HepG2 (cell line): ENCODE measurements around the gene DCDC2. TPM values are rescaled to one million over a fixed set of nuclear protein-coding genes. Genes with fewer than 3 reads are reported as not detected.

Experiments
- ADNP ChIP-seq: sonication (generic); formaldehyde crosslinking; IDR thresholded peaks from 2 replicates; pipeline ENCODE4 v1.4.0; 2020; ENCODE audit warnings: missing genetic modification reagents
- FIP1L1 ChIP-seq: fragments of 200-400 bp; formaldehyde crosslinking; IDR thresholded peaks from 2 replicates; pipeline ENCODE4 v1.6.1; 2018; ENCODE audit warnings: low read depth, mild to moderate bottlenecking, low read length, moderate library complexity, borderline replicate concordance; ENCODE audit not compliant: insufficient read depth
- NBN ChIP-seq: fragments of 450-650 bp; conservative IDR thresholded peaks from 2 replicates; pipeline ENCODE4 v1.6.1; 2017
- SETDB1 ChIP-seq: sonication (generic); formaldehyde crosslinking; IDR thresholded peaks from 2 replicates; pipeline ENCODE4 v1.5.1; 2020; ENCODE audit warnings: missing genetic modification reagents, mild to moderate bottlenecking, borderline replicate concordance
- XBP1 ChIP-seq: sonication (generic); formaldehyde crosslinking; IDR thresholded peaks from 2 replicates; pipeline ENCODE4 v1.5.0; 2020; ENCODE audit warnings: missing genetic modification reagents
- ZBTB21 ChIP-seq: sonication (generic); formaldehyde crosslinking; IDR thresholded peaks from 2 replicates; pipeline ENCODE4 v1.4.0; 2020; ENCODE audit warnings: missing genetic modification reagents
- ZNF335 ChIP-seq: sonication (generic); formaldehyde crosslinking; IDR thresholded peaks from 2 replicates; pipeline ENCODE4 v1.4.0; 2020; ENCODE audit warnings: missing genetic modification reagents
- ZNF350 ChIP-seq: sonication (generic); formaldehyde crosslinking; IDR thresholded peaks from 2 replicates; pipeline ENCODE4 v1.4.0; 2020; ENCODE audit warnings: mild to moderate bottlenecking, low read depth, missing genetic modification reagents, borderline replicate concordance
- polyA plus RNA-seq, 8 experiments: library from polyadenylated mRNA; depleted of rRNA in 3 of 8; stranded (reverse) in 7 of 8; unstranded in 1 of 8; fragments of >200 nt; fragmentation: Illumina TruSeq in 4 of 8; extraction: Trizol in 4 of 8; gene quantifications; 2 replicates each; pipeline versions ENCODE4 v1.2.1 to v1.2.3, GENCODE V29; 2011 to 2016; ENCODE audit warnings: low read depth in 4 of 8, missing spikeins in 1 of 8, mixed read lengths in 1 of 8; ENCODE audit not compliant: insufficient read depth in 1 of 8
- total RNA-seq, 5 experiments: library from RNA; depleted of rRNA; stranded (reverse); fragments of >200 nt; fragmentation: Illumina TruSeq; extraction: Trizol; gene quantifications; 2 replicates each; pipeline ENCODE4 v1.2.3, GENCODE V29; 2016; ENCODE audit warnings: low read depth in 1 of 5
- TF ChIP-seq, protein P1 (sequence below): IDR thresholded peaks from 2 replicates; pipeline ENCODE4 v1.6.1; 2016; ENCODE audit warnings: low read depth, missing genetic modification reagents, missing compliant biosample characterization
- TF ChIP-seq, protein P2 (sequence below): sonication (generic); formaldehyde crosslinking; IDR thresholded peaks from 2 replicates; pipeline ENCODE4 v1.4.0; 2020; ENCODE audit warnings: missing genetic modification reagents, mild to moderate bottlenecking, borderline replicate concordance
- TF ChIP-seq, protein P3 (sequence below): sonication (generic); formaldehyde crosslinking; IDR thresholded peaks from 2 replicates; pipeline ENCODE4 v1.5.0; 2020; ENCODE audit warnings: mild to moderate bottlenecking, missing genetic modification reagents
- TF ChIP-seq, protein P4 (sequence below): sonication (generic); formaldehyde crosslinking; IDR thresholded peaks from 2 replicates; pipeline ENCODE4 v1.8.1; 2023; ENCODE audit warnings: missing genetic modification reagents, inconsistent platforms, borderline replicate concordance
- TF ChIP-seq, protein P5 (sequence below): sonication (generic); formaldehyde crosslinking; IDR thresholded peaks from 2 replicates; pipeline ENCODE4 v1.4.0; 2020; ENCODE audit warnings: missing genetic modification reagents

DCDC2 gene
- total and polyA plus RNA-seq, 2 of the 13 experiments (the other 11 are each of a cell fraction or from before 2014, with no cell fraction given): 9.0 to 36.2 TPM

DNA sequence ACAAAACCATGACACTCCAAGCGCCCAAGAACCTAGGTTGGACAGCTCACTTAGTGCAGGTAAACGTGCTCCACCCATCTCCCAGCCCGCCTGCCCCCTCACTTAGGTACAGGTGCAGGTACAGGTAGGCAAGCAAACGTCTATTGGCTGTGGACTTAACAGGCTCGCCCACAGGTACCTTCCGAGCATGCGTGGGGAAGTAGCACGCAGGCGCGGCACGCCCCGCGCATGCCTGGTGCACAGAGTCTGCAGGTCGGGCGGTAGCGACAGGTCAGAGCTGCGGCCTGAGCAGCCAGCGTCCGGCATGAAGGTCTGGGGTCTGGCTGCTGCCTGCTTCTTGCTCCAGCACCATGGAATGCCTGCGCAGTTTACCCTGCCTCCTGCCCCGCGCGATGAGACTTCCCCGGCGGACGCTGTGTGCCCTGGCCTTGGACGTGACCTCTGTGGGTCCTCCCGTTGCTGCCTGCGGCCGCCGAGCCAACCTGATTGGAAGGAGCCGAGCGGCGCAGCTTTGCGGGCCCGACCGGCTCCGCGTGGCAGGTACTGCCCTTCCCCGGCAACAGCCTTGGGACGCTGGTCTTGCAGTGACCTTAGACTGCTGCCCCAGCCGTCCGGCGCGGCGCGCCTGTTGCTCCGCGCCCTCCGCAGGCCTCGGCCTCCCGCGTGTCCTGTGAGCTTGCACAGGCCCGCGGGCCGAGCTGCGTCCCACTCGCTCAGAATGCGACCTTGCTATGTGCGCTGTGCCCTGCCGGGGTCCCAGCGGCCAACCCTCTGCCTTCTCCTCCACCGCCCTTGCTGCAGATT, 45.0 kb upstream of the DCDC2 start, which contains the start of gene MRS2 (continued):
- TF ChIP-seq, protein P1, sequence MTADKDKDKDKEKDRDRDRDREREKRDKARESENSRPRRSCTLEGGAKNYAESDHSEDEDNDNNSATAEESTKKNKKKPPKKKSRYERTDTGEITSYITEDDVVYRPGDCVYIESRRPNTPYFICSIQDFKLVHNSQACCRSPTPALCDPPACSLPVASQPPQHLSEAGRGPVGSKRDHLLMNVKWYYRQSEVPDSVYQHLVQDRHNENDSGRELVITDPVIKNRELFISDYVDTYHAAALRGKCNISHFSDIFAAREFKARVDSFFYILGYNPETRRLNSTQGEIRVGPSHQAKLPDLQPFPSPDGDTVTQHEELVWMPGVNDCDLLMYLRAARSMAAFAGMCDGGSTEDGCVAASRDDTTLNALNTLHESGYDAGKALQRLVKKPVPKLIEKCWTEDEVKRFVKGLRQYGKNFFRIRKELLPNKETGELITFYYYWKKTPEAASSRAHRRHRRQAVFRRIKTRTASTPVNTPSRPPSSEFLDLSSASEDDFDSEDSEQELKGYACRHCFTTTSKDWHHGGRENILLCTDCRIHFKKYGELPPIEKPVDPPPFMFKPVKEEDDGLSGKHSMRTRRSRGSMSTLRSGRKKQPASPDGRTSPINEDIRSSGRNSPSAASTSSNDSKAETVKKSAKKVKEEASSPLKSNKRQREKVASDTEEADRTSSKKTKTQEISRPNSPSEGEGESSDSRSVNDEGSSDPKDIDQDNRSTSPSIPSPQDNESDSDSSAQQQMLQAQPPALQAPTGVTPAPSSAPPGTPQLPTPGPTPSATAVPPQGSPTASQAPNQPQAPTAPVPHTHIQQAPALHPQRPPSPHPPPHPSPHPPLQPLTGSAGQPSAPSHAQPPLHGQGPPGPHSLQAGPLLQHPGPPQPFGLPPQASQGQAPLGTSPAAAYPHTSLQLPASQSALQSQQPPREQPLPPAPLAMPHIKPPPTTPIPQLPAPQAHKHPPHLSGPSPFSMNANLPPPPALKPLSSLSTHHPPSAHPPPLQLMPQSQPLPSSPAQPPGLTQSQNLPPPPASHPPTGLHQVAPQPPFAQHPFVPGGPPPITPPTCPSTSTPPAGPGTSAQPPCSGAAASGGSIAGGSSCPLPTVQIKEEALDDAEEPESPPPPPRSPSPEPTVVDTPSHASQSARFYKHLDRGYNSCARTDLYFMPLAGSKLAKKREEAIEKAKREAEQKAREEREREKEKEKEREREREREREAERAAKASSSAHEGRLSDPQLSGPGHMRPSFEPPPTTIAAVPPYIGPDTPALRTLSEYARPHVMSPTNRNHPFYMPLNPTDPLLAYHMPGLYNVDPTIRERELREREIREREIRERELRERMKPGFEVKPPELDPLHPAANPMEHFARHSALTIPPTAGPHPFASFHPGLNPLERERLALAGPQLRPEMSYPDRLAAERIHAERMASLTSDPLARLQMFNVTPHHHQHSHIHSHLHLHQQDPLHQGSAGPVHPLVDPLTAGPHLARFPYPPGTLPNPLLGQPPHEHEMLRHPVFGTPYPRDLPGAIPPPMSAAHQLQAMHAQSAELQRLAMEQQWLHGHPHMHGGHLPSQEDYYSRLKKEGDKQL (CRISPR knock-in tag): no peak
- TF ChIP-seq ADNP (CRISPR knock-in tag) (no peak), ZNF335 (CRISPR knock-in tag) (no peak; the same call in 1 of the 2 replicates), NBN (no peak), ZNF350 (CRISPR knock-in tag) (peak; percentile 96), FIP1L1 (peak; percentile 65; the same call in 1 of the 2 replicates), SETDB1 (no peak), ZBTB21 (CRISPR knock-in tag) (no peak), XBP1 (CRISPR knock-in tag) (0 out of 2 replicates have a peak, but pooled peaks have one; percentile 71)
- TF ChIP-seq, protein P2, sequence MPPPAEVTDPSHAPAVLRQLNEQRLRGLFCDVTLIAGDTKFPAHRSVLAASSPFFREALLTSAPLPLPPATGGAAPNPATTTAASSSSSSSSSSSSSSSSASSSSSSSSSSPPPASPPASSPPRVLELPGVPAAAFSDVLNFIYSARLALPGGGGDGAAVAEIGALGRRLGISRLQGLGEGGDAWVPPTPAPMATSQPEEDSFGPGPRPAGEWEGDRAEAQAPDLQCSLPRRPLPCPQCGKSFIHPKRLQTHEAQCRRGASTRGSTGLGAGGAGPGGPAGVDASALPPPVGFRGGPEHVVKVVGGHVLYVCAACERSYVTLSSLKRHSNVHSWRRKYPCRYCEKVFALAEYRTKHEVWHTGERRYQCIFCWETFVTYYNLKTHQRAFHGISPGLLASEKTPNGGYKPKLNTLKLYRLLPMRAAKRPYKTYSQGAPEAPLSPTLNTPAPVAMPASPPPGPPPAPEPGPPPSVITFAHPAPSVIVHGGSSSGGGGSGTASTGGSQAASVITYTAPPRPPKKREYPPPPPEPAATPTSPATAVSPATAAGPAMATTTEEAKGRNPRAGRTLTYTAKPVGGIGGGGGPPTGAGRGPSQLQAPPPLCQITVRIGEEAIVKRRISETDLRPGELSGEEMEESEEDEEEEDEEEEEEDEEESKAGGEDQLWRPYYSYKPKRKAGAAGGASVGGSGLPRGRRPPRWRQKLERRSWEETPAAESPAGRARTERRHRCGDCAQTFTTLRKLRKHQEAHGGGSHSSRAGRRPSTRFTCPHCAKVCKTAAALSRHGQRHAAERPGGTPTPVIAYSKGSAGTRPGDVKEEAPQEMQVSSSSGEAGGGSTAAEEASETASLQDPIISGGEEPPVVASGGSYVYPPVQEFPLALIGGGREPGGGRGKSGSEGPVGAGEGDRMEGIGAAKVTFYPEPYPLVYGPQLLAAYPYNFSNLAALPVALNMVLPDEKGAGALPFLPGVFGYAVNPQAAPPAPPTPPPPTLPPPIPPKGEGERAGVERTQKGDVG (CRISPR knock-in tag): peak; percentile 98
- TF ChIP-seq, protein P3, sequence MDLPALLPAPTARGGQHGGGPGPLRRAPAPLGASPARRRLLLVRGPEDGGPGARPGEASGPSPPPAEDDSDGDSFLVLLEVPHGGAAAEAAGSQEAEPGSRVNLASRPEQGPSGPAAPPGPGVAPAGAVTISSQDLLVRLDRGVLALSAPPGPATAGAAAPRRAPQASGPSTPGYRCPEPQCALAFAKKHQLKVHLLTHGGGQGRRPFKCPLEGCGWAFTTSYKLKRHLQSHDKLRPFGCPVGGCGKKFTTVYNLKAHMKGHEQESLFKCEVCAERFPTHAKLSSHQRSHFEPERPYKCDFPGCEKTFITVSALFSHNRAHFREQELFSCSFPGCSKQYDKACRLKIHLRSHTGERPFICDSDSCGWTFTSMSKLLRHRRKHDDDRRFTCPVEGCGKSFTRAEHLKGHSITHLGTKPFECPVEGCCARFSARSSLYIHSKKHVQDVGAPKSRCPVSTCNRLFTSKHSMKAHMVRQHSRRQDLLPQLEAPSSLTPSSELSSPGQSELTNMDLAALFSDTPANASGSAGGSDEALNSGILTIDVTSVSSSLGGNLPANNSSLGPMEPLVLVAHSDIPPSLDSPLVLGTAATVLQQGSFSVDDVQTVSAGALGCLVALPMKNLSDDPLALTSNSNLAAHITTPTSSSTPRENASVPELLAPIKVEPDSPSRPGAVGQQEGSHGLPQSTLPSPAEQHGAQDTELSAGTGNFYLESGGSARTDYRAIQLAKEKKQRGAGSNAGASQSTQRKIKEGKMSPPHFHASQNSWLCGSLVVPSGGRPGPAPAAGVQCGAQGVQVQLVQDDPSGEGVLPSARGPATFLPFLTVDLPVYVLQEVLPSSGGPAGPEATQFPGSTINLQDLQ: peak; percentile 76
- TF ChIP-seq, protein P4, sequence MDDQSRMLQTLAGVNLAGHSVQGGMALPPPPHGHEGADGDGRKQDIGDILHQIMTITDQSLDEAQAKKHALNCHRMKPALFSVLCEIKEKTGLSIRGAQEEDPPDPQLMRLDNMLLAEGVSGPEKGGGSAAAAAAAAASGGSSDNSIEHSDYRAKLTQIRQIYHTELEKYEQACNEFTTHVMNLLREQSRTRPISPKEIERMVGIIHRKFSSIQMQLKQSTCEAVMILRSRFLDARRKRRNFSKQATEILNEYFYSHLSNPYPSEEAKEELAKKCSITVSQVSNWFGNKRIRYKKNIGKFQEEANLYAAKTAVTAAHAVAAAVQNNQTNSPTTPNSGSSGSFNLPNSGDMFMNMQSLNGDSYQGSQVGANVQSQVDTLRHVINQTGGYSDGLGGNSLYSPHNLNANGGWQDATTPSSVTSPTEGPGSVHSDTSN: no peak
- TF ChIP-seq, protein P5, sequence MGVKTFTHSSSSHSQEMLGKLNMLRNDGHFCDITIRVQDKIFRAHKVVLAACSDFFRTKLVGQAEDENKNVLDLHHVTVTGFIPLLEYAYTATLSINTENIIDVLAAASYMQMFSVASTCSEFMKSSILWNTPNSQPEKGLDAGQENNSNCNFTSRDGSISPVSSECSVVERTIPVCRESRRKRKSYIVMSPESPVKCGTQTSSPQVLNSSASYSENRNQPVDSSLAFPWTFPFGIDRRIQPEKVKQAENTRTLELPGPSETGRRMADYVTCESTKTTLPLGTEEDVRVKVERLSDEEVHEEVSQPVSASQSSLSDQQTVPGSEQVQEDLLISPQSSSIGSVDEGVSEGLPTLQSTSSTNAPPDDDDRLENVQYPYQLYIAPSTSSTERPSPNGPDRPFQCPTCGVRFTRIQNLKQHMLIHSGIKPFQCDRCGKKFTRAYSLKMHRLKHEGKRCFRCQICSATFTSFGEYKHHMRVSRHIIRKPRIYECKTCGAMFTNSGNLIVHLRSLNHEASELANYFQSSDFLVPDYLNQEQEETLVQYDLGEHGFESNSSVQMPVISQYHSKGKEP (CRISPR knock-in tag): no peak
